ENCODE data around the gene RAD23B.

- TF ChIP-seq CTCF (IDR thresholded peaks at IDR 0.05) (no peak), POLR2A (IDR thresholded peaks at IDR 0.05) (no peak)
These were observed 59.5 kb downstream of the RAD23B start for GRCh38 chr9:107342476-107343161.

All from right lobe of liver (tissue), 4 donors.